SK-N-SH (cell line): ENCODE measurements around the gene CACNG7. TPM values are rescaled to one million over a fixed set of nuclear protein-coding genes. Genes with fewer than 3 reads are reported as not detected.

Source experiments
- CTCF ChIA-PET: fragments of 300-600, 350-600 bp; formaldehyde crosslinking; extraction: SDS; loops from one replicate; lab custom pipeline; 2021; lab: Yijun Ruan, JAX
- POLR2A ChIA-PET: fragments of 350-600 bp; sonication (Branson Sonifier 250); formaldehyde crosslinking; extraction: SDS; loops from one replicate; lab custom pipeline; 2020; ENCODE audit warnings: antibody characterized with exemption, inconsistent platforms; lab: Yijun Ruan, JAX
- DNase-seq: peaks from one replicate; pipeline ENCODE4 v3.0.0; 2012
- H2AFZ ChIP-seq: fragments of 200-600 bp; sonication (generic); 2 replicates; pipeline ENCODE4 v1.8.1; 2016; ENCODE audit warnings: antibody characterized with exemption, mild to moderate bottlenecking, low read depth
- H3F3A ChIP-seq: fragments of 200-600 bp; sonication (generic); replicated peaks from 2 replicates; pipeline ENCODE3; 2016; ENCODE audit warnings: antibody characterized with exemption, mild to moderate bottlenecking; ENCODE audit not compliant: insufficient read depth
- H3K27ac ChIP-seq, 2 experiments: fragments of 200-500 bp in 1 of 2; fragments of 200-600 bp in 1 of 2; sonication (Bioruptor generic) in 1 of 2; sonication (generic), shearing (Covaris generic) in 1 of 2; 2 replicates each; pipeline versions ENCODE4 v1.5.1 to v1.6.1; 2014 to 2016; ENCODE audit warnings: low read depth in 2 of 2, inconsistent platforms in 1 of 2, low read length in 1 of 2, mild to moderate bottlenecking in 1 of 2, mixed read lengths in 1 of 2
- H3K27me3 ChIP-seq: fragments of 200-600 bp; sonication (generic), shearing (Covaris generic); 2 replicates; pipeline ENCODE4 v1.6.1; 2016; ENCODE audit warnings: mixed run types; ENCODE audit not compliant: insufficient read depth
- H3K36me3 ChIP-seq, 2 experiments: fragments of 200-500 bp in 1 of 2; fragments of 200-600 bp in 1 of 2; sonication (Bioruptor generic) in 1 of 2; sonication (generic) in 1 of 2; replicated peaks in 1 of 2; 2 replicates each; pipeline versions ENCODE3 to v1.5.1; 2014 to 2016; ENCODE audit warnings: low read length in 1 of 2, mild to moderate bottlenecking in 1 of 2; ENCODE audit not compliant: insufficient read depth in 2 of 2, control insufficient read depth in 1 of 2
- H3K4me1 ChIP-seq, 2 experiments: fragments of 200-500 bp in 1 of 2; fragments of 200-600 bp in 1 of 2; sonication (Bioruptor generic) in 1 of 2; sonication (generic), shearing (Covaris generic) in 1 of 2; 2 replicates each; pipeline versions ENCODE4 v1.5.1 to v1.6.1; 2014 to 2016; ENCODE audit warnings: low read depth in 1 of 2, low read length in 1 of 2, mixed run types in 1 of 2; ENCODE audit not compliant: insufficient read depth in 2 of 2, control insufficient read depth in 1 of 2
- H3K4me2 ChIP-seq: fragments of 200-600 bp; sonication (generic), shearing (Covaris generic); 2 replicates; pipeline ENCODE4 v1.6.1; 2017; ENCODE audit warnings: mixed run types
- H3K4me3 ChIP-seq, 2 experiments: fragments of 200-500 bp in 1 of 2; fragments of 200-600 bp in 1 of 2; sonication (Bioruptor generic) in 1 of 2; sonication (generic), shearing (Covaris generic) in 1 of 2; 2 replicates each; pipeline versions ENCODE4 v1.5.1 to v1.8.1; 2014 to 2016; ENCODE audit warnings: low read depth in 2 of 2, inconsistent platforms in 1 of 2, low read length in 1 of 2, mild to moderate bottlenecking in 1 of 2, mixed read lengths in 1 of 2, moderate library complexity in 1 of 2
- H3K79me2 ChIP-seq: fragments of 200-600 bp; sonication (generic); 2 replicates; pipeline ENCODE4 v1.8.1; 2017; ENCODE audit warnings: mild to moderate bottlenecking; ENCODE audit not compliant: insufficient read depth
- H3K9ac ChIP-seq: fragments of 200-600 bp; sonication (generic); 2 replicates; pipeline ENCODE4 v1.6.1; 2017; ENCODE audit warnings: mixed run types
- H3K9me2 ChIP-seq: fragments of 200-600 bp; sonication (generic); 2 replicates; pipeline ENCODE4 v1.6.1; 2017; ENCODE audit warnings: mixed run types
- H3K9me3 ChIP-seq: fragments of 200-600 bp; sonication (generic); 2 replicates; pipeline ENCODE4 v1.6.1; 2017; ENCODE audit warnings: mixed run types, mild to moderate bottlenecking, moderate library complexity
- H4K20me1 ChIP-seq: fragments of 200-600 bp; sonication (generic); 2 replicates; pipeline ENCODE4 v1.6.1; 2017; ENCODE audit warnings: mild to moderate bottlenecking, mixed run types; ENCODE audit not compliant: insufficient read depth
- CHD2 ChIP-seq: fragments of 150-350 bp; IDR thresholded peaks from 2 replicates; pipeline ENCODE4 v1.6.1; 2018; ENCODE audit warnings: low read length; ENCODE audit not compliant: partially characterized antibody
- EZH2phosphoT487 ChIP-seq: fragments of 200-600 bp; sonication (generic); IDR thresholded peaks from 2 replicates; pipeline ENCODE4 v1.6.1; 2017; ENCODE audit warnings: low read depth, mixed run types, mild to moderate bottlenecking, antibody characterized with exemption, moderate library complexity, borderline replicate concordance
- FOXM1 ChIP-seq: IDR thresholded peaks from 2 replicates; pipeline ENCODE4 v1.4.0; 2012; ENCODE audit warnings: low read depth, mild to moderate bottlenecking
- GATA2 ChIP-seq: sonication (generic); formaldehyde crosslinking; IDR thresholded peaks from 2 replicates; pipeline ENCODE4 v1.5.0; 2020; ENCODE audit warnings: mild to moderate bottlenecking, missing genetic modification reagents
- POLR2AphosphoS5 ChIP-seq: IDR thresholded peaks from 2 replicates; pipeline ENCODE4 v1.6.1; 2012; ENCODE audit warnings: low read depth, low read length
- RAD21 ChIP-seq: IDR thresholded peaks from 2 replicates; pipeline ENCODE4 v1.6.1; 2012; ENCODE audit warnings: mild to moderate bottlenecking, low read length
- RCOR1 ChIP-seq: fragments of 150-350 bp; IDR thresholded peaks from 2 replicates; pipeline ENCODE4 v1.6.1; 2017; ENCODE audit warnings: antibody characterized with exemption, low read length
- RXRA ChIP-seq: IDR thresholded peaks from 2 replicates; pipeline ENCODE4 v1.4.0; 2012; ENCODE audit warnings: low read depth, mild to moderate bottlenecking, borderline replicate concordance
- SMC3 ChIP-seq: IDR thresholded peaks from 2 replicates; pipeline ENCODE4 v1.6.1; 2012; ENCODE audit warnings: low read depth, low read length, improper control_type of control experiment
- TEAD4 ChIP-seq: IDR thresholded peaks from 2 replicates; pipeline ENCODE4 v1.4.0; 2012; ENCODE audit warnings: mild to moderate bottlenecking, borderline replicate concordance; ENCODE audit not compliant: insufficient read depth
- YY1 ChIP-seq: IDR thresholded peaks from 2 replicates; pipeline ENCODE4 v1.4.0; 2012; ENCODE audit warnings: low read depth, mild to moderate bottlenecking
- WGBS: methylation state at CpG from one replicate; pipeline ENCODE4 v1.1.6; 2017; ENCODE audit warnings: low lambda C conversion rate; 5-methylcytosine and 5-hydroxymethylcytosine counted together
- polyA plus RNA-seq, 3 experiments: library from polyadenylated mRNA; depleted of rRNA; stranded (reverse); fragments of >200 nt; gene quantifications; 2 replicates each; pipeline ENCODE4 v1.2.3, GENCODE V29; 2012
- TF ChIP-seq, protein P1 (sequence below): IDR thresholded peaks from 2 replicates; pipeline ENCODE4 v1.6.1; 2012; ENCODE audit warnings: mild to moderate bottlenecking, low read depth, low read length, moderate library complexity
- TF ChIP-seq, protein P2 (sequence below): fragments of 150-350 bp; IDR thresholded peaks from 2 replicates; pipeline ENCODE4 v1.6.1; 2017; ENCODE audit warnings: antibody characterized with exemption, low read length, low read depth, borderline replicate concordance
- TF ChIP-seq, protein P3 (sequence below): fragments of 150-350 bp; IDR thresholded peaks from 2 replicates; pipeline ENCODE4 v1.6.1; 2016; ENCODE audit warnings: mild to moderate bottlenecking, low read depth, low read length
- TF ChIP-seq, protein P4 (sequence below): fragments of 200-600 bp; sonication (generic); IDR thresholded peaks from 2 replicates; pipeline ENCODE4 v1.6.1; 2017; ENCODE audit warnings: antibody characterized with exemption, mild to moderate bottlenecking, moderate library complexity

CACNG7 gene
- polyA plus RNA-seq, 1 of the 3 experiments (the other 2 are of a cell fraction): 25.7 TPM

DNA sequence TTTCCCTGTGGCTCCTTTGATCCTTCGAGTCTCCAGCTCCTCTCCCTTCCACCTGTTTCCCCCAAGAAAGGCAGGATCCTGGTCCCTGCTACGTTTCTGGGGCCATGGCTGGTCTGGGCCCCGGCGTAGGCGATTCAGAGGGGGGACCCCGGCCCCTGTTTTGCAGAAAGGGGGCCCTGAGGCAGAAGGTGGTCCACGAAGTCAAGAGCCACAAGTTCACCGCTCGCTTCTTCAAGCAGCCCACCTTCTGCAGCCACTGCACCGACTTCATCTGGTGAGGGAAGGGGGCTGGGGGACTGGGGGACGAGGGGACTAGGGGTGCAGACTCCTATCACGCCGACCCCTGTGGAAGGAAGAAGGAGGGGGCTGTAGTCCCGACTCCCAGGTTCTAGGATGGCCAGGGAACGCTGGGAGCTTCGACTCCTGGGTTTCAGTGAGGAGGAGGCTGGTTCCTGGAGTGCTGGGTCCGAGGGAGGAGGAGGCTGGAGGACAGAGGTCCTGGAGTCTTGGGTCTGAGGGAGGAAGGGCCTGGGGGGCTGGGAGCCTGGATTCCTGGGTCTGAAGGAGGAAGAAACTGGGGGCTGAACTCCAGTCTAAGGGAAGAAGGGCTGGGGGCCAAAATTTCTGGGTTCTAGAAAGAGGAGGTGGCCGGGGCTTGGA is 26.6 kb upstream of the CACNG7 start:
- Histone ChIP-seq H3K27me3 (peaks cover 36% of the 10 kb centered on the region), H2AFZ (no peak overlapping the region), H4K20me1 (no peaks in the 10 kb centered on the region)

More for the DNA sequence above, 26.6 kb upstream of the CACNG7 start:
- no peaks in the 10 kb centered on the region for H3K79me2 ChIP-seq
- TF ChIP-seq, protein P1, sequence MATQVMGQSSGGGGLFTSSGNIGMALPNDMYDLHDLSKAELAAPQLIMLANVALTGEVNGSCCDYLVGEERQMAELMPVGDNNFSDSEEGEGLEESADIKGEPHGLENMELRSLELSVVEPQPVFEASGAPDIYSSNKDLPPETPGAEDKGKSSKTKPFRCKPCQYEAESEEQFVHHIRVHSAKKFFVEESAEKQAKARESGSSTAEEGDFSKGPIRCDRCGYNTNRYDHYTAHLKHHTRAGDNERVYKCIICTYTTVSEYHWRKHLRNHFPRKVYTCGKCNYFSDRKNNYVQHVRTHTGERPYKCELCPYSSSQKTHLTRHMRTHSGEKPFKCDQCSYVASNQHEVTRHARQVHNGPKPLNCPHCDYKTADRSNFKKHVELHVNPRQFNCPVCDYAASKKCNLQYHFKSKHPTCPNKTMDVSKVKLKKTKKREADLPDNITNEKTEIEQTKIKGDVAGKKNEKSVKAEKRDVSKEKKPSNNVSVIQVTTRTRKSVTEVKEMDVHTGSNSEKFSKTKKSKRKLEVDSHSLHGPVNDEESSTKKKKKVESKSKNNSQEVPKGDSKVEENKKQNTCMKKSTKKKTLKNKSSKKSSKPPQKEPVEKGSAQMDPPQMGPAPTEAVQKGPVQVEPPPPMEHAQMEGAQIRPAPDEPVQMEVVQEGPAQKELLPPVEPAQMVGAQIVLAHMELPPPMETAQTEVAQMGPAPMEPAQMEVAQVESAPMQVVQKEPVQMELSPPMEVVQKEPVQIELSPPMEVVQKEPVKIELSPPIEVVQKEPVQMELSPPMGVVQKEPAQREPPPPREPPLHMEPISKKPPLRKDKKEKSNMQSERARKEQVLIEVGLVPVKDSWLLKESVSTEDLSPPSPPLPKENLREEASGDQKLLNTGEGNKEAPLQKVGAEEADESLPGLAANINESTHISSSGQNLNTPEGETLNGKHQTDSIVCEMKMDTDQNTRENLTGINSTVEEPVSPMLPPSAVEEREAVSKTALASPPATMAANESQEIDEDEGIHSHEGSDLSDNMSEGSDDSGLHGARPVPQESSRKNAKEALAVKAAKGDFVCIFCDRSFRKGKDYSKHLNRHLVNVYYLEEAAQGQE: no peak
- TF ChIP-seq YY1 (no peak), FOXM1 (no peak), RXRA (no peak), SMC3 (no peak), RAD21 (no peak), CHD2 (no peak), TEAD4 (no peak), GATA2 (no peak), EZH2phosphoT487 (no peak), POLR2AphosphoS5 (no peak), RCOR1 (no peak)
- TF ChIP-seq, protein P2, sequence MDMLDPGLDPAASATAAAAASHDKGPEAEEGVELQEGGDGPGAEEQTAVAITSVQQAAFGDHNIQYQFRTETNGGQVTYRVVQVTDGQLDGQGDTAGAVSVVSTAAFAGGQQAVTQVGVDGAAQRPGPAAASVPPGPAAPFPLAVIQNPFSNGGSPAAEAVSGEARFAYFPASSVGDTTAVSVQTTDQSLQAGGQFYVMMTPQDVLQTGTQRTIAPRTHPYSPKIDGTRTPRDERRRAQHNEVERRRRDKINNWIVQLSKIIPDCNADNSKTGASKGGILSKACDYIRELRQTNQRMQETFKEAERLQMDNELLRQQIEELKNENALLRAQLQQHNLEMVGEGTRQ: no peak
- TF ChIP-seq, protein P3, sequence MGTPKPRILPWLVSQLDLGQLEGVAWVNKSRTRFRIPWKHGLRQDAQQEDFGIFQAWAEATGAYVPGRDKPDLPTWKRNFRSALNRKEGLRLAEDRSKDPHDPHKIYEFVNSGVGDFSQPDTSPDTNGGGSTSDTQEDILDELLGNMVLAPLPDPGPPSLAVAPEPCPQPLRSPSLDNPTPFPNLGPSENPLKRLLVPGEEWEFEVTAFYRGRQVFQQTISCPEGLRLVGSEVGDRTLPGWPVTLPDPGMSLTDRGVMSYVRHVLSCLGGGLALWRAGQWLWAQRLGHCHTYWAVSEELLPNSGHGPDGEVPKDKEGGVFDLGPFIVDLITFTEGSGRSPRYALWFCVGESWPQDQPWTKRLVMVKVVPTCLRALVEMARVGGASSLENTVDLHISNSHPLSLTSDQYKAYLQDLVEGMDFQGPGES: no peak
- TF ChIP-seq, protein P4, sequence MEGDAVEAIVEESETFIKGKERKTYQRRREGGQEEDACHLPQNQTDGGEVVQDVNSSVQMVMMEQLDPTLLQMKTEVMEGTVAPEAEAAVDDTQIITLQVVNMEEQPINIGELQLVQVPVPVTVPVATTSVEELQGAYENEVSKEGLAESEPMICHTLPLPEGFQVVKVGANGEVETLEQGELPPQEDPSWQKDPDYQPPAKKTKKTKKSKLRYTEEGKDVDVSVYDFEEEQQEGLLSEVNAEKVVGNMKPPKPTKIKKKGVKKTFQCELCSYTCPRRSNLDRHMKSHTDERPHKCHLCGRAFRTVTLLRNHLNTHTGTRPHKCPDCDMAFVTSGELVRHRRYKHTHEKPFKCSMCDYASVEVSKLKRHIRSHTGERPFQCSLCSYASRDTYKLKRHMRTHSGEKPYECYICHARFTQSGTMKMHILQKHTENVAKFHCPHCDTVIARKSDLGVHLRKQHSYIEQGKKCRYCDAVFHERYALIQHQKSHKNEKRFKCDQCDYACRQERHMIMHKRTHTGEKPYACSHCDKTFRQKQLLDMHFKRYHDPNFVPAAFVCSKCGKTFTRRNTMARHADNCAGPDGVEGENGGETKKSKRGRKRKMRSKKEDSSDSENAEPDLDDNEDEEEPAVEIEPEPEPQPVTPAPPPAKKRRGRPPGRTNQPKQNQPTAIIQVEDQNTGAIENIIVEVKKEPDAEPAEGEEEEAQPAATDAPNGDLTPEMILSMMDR: no peak
- TF ChIP-seq, all 33 proteins: peak for 0
- Histone ChIP-seq H3K9ac (no peak overlapping the region), H3K27ac (no peak overlapping the region), H3K9me3 (no peaks in the 10 kb centered on the region), H3K4me3 (peak overlapping the region; percentile 42 to 47), H3K9me2 (no peaks in the 10 kb centered on the region), H3K36me3 (no peaks in the 10 kb centered on the region), H3F3A (peaks cover 13% of the 10 kb centered on the region), H3K4me1 (peaks cover 0 to 14% of the 10 kb centered on the region in 2 experiments; a peak in 1 of 4 replicates), H3K4me2 (peak overlapping the region; percentile 79)
- DNase-seq: no peak
- 8% methylated on average over 17 of the region's 18 CpGs for WGBS
- POLR2A ChIA-PET: no interaction called here
- CTCF ChIA-PET: interaction anchor here (0.7 to 2.2 kb wide), 11 partner anchors 12 to 147 kb away, joined by 3 to 10 read pairs (median 4); no protein-coding TSS in a partner anchor
